GM21825 (cell line): ENCODE results near the gene CACNA1D.

Experiments
- ATAC-seq: cut with Tn5 transposase; IDR thresholded peaks from one replicate; pipeline ENCODE4 v1.9.1; 2021; ENCODE audit warnings: mild to moderate bottlenecking, moderate library complexity; ENCODE audit not compliant: unreplicated experiment

Gene CACNA1D

GRCh38 chr3:53677413-53677812 lies 183.0 kb downstream of the CACNA1D start:
- ATAC-seq = no peak

GRCh38 chr3:53680028-53680427 lies 185.6 kb downstream of the CACNA1D start:
- ATAC-seq = no peak

- no peak for ATAC-seq
Measured at GRCh38 chr3:53682807-53683206, 188.4 kb downstream of the CACNA1D start.

GRCh38 chr3:53688066-53688465 lies 193.7 kb downstream of the CACNA1D start:
- no peak for ATAC-seq

- ATAC-seq = no peak
Measured at GRCh38 chr3:53688989-53689388, 194.6 kb downstream of the CACNA1D start.

GRCh38 chr3:53689681-53690080 lies 195.3 kb downstream of the CACNA1D start:
- ATAC-seq = no peak

- ATAC-seq = no peak
Measured at GRCh38 chr3:53690521-53690920, 196.1 kb downstream of the CACNA1D start.

GRCh38 chr3:53691349-53691748 lies 196.9 kb downstream of the CACNA1D start:
- ATAC-seq = no peak

GRCh38 chr3:53691885-53692284 lies 197.5 kb downstream of the CACNA1D start:
- ATAC-seq = no peak

GRCh38 chr3:53693451-53693850 lies 199.0 kb downstream of the CACNA1D start:
- no peak for ATAC-seq

- ATAC-seq = no peak
Measured at GRCh38 chr3:53694046-53694445, 199.6 kb downstream of the CACNA1D start.

GRCh38 chr3:53694666-53695323 lies 200.4 kb downstream of the CACNA1D start:
- ATAC-seq = no peak

- no peak for ATAC-seq
Measured at GRCh38 chr3:53695324-53695690, 200.9 kb downstream of the CACNA1D start.

- no peak for ATAC-seq
Measured at GRCh38 chr3:53696401-53697172, 202.2 kb downstream of the CACNA1D start.

GRCh38 chr3:53700441-53700840 lies 206.0 kb downstream of the CACNA1D start:
- ATAC-seq = no peak

GRCh38 chr3:53702776-53703530 lies 208.5 kb downstream of the CACNA1D start:
- ATAC-seq = no peak

GRCh38 chr3:53703630-53704362 lies 209.4 kb downstream of the CACNA1D start:
- ATAC-seq = no peak

- no peak for ATAC-seq
Measured at GRCh38 chr3:53704363-53704725, 209.9 kb downstream of the CACNA1D start.

GRCh38 chr3:53705024-53705745 lies 210.8 kb downstream of the CACNA1D start:
- ATAC-seq = no peak

GRCh38 chr3:53705774-53706173 lies 211.4 kb downstream of the CACNA1D start:
- no peak for ATAC-seq

GRCh38 chr3:53707222-53707621 lies 212.8 kb downstream of the CACNA1D start:
- ATAC-seq = no peak
